DOHH2 (cell line): Measurements from ENCODE around the gene GABRG3.

Experiments
- H3F3A ChIP-seq: fragments of 200-600 bp; sonication (generic), shearing (Covaris generic); 2 replicates; pipeline ENCODE4 v1.6.0; 2016; ENCODE audit warnings: antibody characterized with exemption, mild to moderate bottlenecking; ENCODE audit not compliant: control insufficient read depth, insufficient read depth
- H3K27ac ChIP-seq: fragments of 200-600 bp; sonication (generic); 2 replicates; pipeline ENCODE4 v1.5.1; 2014; ENCODE audit warnings: low read depth, mild to moderate bottlenecking, low read length, moderate library complexity
- H3K27me3 ChIP-seq: fragments of 200-600 bp; sonication (generic); 2 replicates; pipeline ENCODE4 v1.6.1; 2014; ENCODE audit warnings: mild to moderate bottlenecking, low read length, mixed read lengths; ENCODE audit not compliant: control insufficient read depth
- H3K36me3 ChIP-seq: fragments of 200-600 bp; sonication (generic); 2 replicates; pipeline ENCODE4 v1.6.1; 2014; ENCODE audit warnings: mild to moderate bottlenecking, low read length, moderate library complexity, mixed read lengths; ENCODE audit not compliant: control insufficient read depth
- H3K4me1 ChIP-seq: fragments of 200-600 bp; sonication (generic); 2 replicates; pipeline ENCODE4 v1.6.1; 2014; ENCODE audit warnings: mild to moderate bottlenecking, low read length, mixed read lengths; ENCODE audit not compliant: control insufficient read depth
- H3K4me2 ChIP-seq: fragments of 200-600 bp; sonication (generic); 2 replicates; pipeline ENCODE4 v1.6.0; 2014; ENCODE audit warnings: mild to moderate bottlenecking, low read length, moderate library complexity
- H3K4me3 ChIP-seq: fragments of 200-600 bp; sonication (generic); 2 replicates; pipeline ENCODE4 v1.5.1; 2014; ENCODE audit warnings: mild to moderate bottlenecking, low read length, mixed read lengths
- H3K79me2 ChIP-seq: fragments of 200-600 bp; sonication (generic); 2 replicates; pipeline ENCODE4 v1.6.1; 2014; ENCODE audit warnings: mild to moderate bottlenecking, low read length, mixed read lengths; ENCODE audit not compliant: control insufficient read depth
- H3K9me2 ChIP-seq: fragments of 200-600 bp; sonication (generic); replicated peaks from 2 replicates; pipeline ENCODE4 v1.6.1; 2014; ENCODE audit warnings: mild to moderate bottlenecking, low read length, mixed read lengths; ENCODE audit not compliant: control insufficient read depth
- H3K9me3 ChIP-seq: fragments of 200-600 bp; sonication (generic); 2 replicates; pipeline ENCODE4 v1.6.1; 2014; ENCODE audit warnings: antibody characterized with exemption, low read length, mixed read lengths; ENCODE audit not compliant: control insufficient read depth, insufficient read depth
- H4K20me1 ChIP-seq: fragments of 200-600 bp; sonication (generic); 2 replicates; pipeline ENCODE4 v1.6.0; 2014; ENCODE audit warnings: low read depth, mild to moderate bottlenecking, antibody characterized with exemption, low read length, moderate library complexity; ENCODE audit not compliant: control insufficient read depth, insufficient read depth
- CTCF ChIP-seq: fragments of 200-600 bp; sonication (generic); IDR thresholded peaks from one replicate; pipeline ENCODE4 v1.5.1; 2014; ENCODE audit warnings: antibody characterized with exemption, mild to moderate bottlenecking, low read depth, low read length; ENCODE audit not compliant: poor library complexity, severe bottlenecking
- EZH2phosphoT487 ChIP-seq: fragments of 200-600 bp; sonication (generic); IDR thresholded peaks from 2 replicates; pipeline ENCODE4 v1.6.1; 2017; ENCODE audit warnings: borderline replicate concordance, mild to moderate bottlenecking, antibody characterized with exemption, low read length, moderate library complexity, mixed read lengths

The GABRG3 gene

DNA sequence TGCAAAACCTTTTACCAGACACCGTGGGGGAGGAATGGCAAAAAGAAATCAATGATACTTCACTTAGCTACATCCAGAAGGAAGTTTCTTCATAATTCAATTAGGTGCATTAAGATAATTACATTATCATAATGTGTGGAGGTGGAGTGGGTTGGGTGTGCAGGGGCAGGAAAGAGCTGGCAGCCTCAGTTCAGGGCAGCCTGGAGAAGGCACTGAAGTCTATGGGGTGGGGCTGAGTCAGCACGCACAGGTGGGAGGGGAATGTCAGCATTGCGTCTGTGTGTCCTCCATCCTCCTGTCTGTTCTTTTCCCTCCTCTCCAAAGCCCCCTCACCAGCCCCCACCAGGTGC, 278.8 kb downstream of the GABRG3 start:
- Histone ChIP-seq H3K4me3 (no peak overlapping the region), H3K9me2 (no peaks in the 10 kb centered on the region), H3K27me3 (no peaks in the 10 kb centered on the region), H3K36me3 (no peaks in the 10 kb centered on the region), H3K4me2 (no peak overlapping the region), H4K20me1 (no peaks in the 10 kb centered on the region), H3K27ac (no peak overlapping the region), H3K9me3 (peaks cover 19% of the 10 kb centered on the region; the same call in 1 of the 2 replicates), H3K4me1 (no peaks in the 10 kb centered on the region), H3F3A (no peaks in the 10 kb centered on the region), H3K79me2 (no peaks in the 10 kb centered on the region)
- no peak for TF ChIP-seq EZH2phosphoT487
- no peak for TF ChIP-seq CTCF

DNA sequence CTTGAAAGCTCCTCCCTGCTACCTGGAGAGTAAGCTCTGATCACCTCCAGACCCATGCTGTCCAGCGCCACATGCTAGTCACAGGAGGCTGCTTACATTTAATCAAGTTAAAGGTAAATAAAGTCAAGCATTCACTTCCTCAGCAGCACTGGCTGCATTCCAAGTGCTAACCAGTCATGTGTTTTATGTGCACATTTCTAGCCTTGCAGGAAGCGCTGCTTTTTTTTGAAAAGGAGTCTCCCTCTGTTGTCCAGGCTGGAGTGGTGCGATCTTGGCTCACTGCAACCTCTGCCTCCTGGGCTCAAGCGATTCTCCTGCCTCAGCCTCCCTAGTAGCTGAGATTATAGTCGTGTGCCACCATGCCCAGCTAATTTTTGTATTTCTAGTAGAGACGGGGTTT, 279.2 kb downstream of the GABRG3 start:
- H3K27me3 ChIP-seq: no peaks in the 10 kb centered on the region
- H3K27ac ChIP-seq: no peak overlapping the region
- H3K79me2 ChIP-seq: no peaks in the 10 kb centered on the region
- H3K36me3 ChIP-seq: no peaks in the 10 kb centered on the region
- H3K4me3 ChIP-seq: no peak overlapping the region
- H3F3A ChIP-seq: no peaks in the 10 kb centered on the region
- no peak overlapping the region for H3K4me2 ChIP-seq
- H3K4me1 ChIP-seq: no peaks in the 10 kb centered on the region
- H4K20me1 ChIP-seq: no peaks in the 10 kb centered on the region
- TF ChIP-seq EZH2phosphoT487 (no peak), CTCF (no peak)
- H3K9me3 ChIP-seq: peaks cover 19% of the 10 kb centered on the region; the same call in 1 of the 2 replicates
- H3K9me2 ChIP-seq: no peaks in the 10 kb centered on the region

GRCh38 chr15:27254055-27254454, 283.1 kb downstream of the GABRG3 start:
- no peaks in the 10 kb centered on the region for H3K36me3 ChIP-seq
- no peak for TF ChIP-seq CTCF
- no peak for TF ChIP-seq EZH2phosphoT487
- no peaks in the 10 kb centered on the region for H4K20me1 ChIP-seq
- H3K9me3 ChIP-seq: peaks cover 22% of the 10 kb centered on the region; the same call in 1 of the 2 replicates
- no peaks in the 10 kb centered on the region for H3F3A ChIP-seq
- H3K4me1 ChIP-seq: no peaks in the 10 kb centered on the region
- H3K79me2 ChIP-seq: no peaks in the 10 kb centered on the region
- H3K27ac ChIP-seq: no peak overlapping the region
- no peak overlapping the region for H3K4me2 ChIP-seq
- no peaks in the 10 kb centered on the region for H3K27me3 ChIP-seq
- no peak overlapping the region for H3K4me3 ChIP-seq
- no peaks in the 10 kb centered on the region for H3K9me2 ChIP-seq

- peaks cover 20% of the 10 kb centered on the region; the same call in 1 of the 2 replicates for H3K9me3 ChIP-seq
- TF ChIP-seq CTCF (no peak), EZH2phosphoT487 (no peak)
- no peaks in the 10 kb centered on the region for H3K79me2 ChIP-seq
- no peak overlapping the region for H3K4me2 ChIP-seq
- no peak overlapping the region for H3K4me3 ChIP-seq
- no peaks in the 10 kb centered on the region for H4K20me1 ChIP-seq
- H3K27ac ChIP-seq: no peak overlapping the region
- H3K27me3 ChIP-seq: no peaks in the 10 kb centered on the region
- H3K36me3 ChIP-seq: no peaks in the 10 kb centered on the region
- H3K4me1 ChIP-seq: no peaks in the 10 kb centered on the region
- no peaks in the 10 kb centered on the region for H3F3A ChIP-seq
- H3K9me2 ChIP-seq: no peaks in the 10 kb centered on the region
These were observed 283.8 kb downstream of the GABRG3 start for GRCh38 chr15:27254801-27255200.
